ENCODE results near the gene SMIM41.

SMIM41 gene

DNA sequence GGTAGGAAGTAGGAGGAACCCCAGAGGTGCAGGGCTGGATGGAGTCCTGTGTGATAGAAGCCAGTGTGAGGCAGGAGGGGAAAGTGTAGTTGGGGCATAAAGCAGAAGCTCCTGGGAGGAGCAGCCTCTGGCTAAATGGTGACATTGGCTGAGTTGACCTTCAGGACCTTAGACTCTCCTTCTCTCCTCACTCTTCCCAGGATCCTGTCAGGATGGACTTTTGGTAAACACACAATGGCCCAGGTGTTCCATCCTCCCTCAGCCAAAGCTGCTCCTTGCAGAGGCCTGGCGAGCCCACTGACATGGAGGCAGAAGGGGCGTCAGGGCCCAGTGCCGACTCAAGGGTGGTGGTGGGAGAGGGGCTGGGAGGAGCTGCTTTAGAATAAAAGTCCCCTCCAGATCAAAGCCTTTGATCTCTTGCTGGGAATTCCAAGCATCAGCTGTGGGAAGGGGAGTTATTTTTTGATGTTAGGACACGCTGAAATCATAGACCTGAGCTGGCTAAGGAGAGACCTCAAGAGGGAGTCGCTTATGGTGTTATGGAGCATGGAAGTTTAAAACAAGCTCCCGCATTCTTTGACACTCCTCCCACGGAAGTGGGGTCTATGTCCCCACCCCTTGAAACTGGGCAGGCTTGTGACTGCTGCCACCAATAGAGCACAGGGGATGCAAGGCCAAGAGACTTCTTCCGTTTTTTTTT is 44.1 kb downstream of the SMIM41 start:
- DNase-seq, result no peak

- DNase-seq, result no peak
These were observed 46.0 kb downstream of the SMIM41 start for GRCh38 chr12:52125476-52125900.

- no peak for DNase-seq
These were observed 46.6 kb downstream of the SMIM41 start for GRCh38 chr12:52126050-52126604.

GRCh38 chr12:52126605-52127578 is 47.4 kb downstream of the SMIM41 start:
- no peak for DNase-seq

- DNase-seq, result no peak
These were observed 48.4 kb downstream of the SMIM41 start for GRCh38 chr12:52127683-52128450.

DNA sequence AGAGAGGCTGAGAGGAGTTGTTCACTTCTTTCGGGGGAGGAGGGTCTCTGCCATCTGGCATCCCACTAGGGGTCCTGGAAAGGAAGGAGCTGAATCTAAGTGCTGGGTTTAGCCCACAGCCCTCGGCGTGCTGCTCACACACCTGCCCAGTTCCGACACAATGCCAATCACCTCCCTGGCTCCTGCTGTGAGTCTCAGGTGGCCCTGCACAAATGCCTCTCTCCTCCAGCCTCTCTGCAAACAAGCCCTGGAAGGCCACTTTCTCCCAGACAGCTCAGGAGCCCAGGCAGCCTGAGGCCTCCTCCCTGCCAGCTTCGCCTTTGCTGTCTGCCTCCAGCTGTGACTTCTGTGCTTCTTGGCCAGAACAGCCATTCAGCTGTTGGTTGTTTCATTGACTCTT is 51.2 kb downstream of the SMIM41 start:
- no peak for DNase-seq

DNA sequence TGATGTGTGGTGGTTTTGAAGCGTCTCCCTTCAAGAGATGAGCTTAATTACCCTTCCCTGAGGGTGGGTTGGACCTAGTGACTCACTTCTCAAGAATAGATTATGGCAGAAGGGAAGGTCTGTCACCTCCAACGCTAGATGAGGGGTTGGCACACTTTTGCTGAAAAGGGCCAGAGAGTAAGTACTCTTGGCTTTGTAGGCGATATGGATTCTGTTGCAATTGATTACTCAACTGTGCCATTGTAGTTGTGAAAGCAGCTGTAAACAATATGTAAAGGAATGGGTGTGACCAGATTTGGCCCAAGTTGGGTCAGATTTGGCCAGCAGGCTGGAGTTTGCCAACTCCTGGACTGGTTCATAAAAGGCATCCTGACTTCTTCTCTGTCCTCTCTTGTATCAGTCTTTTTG is 53.3 kb downstream of the SMIM41 start:
- peak; percentile 16 for DNase-seq

- no peak for DNase-seq
These were observed 58.2 kb downstream of the SMIM41 start for GRCh38 chr12:52137746-52138145.

- no peak for DNase-seq
These were observed 59.6 kb downstream of the SMIM41 start for GRCh38 chr12:52139147-52139546.

DNA sequence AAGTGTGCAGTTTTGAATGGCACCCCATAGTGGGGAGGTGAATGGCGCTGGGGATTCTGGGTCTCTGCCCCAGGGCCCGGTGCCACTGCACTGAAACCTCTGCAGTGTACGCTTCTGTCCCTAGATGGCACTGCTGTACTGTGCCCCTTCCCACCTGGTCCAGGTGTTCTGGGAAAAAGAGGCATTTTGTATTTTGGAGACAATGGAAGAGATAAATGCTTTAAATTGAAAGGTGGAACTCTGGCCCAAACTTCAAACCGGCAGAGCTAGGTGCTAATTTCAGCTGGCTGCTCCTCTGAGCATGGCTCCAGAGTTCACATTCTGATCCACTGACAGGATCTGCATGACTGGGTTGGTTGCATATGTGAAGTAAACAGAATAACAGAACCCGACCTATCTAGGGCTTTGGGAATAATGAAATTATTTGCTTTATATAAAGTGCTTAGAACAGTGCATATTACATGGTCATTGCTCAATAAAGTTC is 60.1 kb downstream of the SMIM41 start:
- no peak for DNase-seq

DNA sequence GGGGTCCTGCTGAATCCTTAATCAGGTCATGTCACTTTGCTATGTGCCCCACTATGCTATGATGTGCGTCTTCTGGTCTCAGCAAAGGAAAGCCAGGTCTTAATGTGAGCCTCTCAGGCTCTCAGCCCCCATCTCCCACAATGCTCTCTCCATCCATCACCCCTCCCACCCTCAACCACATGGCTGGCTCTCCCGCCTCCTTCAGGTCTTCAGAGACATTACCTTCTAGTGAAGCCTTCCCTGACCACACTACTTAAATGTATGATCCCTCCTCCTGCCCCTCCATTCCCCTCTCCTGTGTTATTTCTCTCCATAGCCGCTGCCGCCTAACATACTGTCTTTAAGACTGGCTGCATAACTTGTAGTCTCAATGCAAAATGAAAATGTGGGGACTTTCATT is 61.8 kb downstream of the SMIM41 start:
- DNase-seq, result no peak

DNA sequence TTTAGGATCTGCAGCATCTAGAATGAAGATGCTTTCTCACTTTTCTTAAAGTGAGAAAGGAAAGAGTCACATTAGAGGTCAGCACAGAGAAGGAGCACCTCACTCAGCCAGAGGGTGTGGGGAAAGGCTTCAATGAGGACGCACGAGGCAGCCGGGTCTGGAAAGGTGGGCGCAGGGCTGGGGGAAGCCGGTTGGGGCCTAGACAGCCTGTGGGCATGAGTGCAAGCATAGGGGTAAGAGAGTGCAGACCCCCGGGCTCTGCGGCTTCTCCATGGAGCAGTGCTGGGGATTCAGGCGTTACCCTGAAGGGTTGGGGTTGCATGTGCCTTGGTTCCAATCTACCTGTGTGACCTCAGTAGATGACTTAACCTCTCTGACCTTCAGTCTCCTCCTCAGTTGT is 62.4 kb downstream of the SMIM41 start:
- no peak for DNase-seq

DNA sequence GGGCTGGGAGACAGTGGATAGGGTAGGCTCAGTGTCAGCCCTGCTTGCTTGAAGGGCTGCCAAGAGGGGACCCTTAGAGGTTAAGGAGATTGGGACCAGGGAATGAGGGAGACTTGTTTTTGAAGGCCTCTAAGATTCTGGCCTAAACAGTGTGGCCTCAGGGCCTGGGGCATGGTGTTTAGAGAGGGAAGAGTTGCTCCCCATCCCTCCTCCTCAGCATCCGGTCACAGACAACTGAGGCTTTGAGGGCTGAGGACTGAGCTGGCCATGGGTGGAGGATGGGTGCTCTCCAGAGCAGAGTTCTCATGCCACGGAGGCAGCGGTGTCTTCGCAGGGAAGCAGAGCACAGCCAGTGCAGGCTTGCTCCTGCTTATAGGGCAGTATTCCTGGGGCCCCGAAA is 62.9 kb downstream of the SMIM41 start:
- no peak for DNase-seq

DNA sequence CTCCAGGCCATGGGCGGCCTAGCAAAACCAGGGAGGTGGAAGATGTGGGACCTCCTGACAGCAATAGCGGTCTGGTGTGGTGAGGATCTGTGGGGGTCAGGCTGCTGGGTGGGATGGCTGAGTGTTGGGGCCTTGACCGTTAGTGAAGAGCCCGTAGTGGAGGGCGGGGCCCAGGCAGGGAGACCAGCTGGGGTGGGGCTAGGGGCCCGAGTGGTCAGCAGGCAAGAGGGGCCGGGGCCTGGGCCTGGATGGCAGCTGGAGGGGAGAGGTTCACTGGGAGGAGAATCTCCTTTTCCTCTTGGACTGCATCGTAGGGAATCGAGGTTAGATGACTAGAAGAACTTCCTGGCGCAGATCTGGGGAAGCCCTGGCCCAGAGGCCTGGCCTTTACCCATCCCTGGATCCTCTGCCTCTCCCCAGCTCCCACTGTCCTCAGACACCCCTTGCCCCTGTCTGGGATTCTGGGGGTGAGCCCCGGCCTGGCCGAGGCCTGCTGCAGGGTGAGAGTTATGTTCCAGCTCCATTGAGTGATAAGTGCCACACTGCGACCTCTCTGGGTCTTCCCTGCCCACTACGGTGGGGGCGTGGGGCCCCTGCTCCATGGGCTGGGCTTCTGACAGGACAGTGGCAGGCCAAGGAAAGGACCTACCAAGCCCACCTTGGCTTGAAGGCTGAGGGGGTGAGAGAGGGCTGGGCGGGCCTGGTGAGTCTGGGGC is 65.2 kb downstream of the SMIM41 start:
- DNase-seq, result no peak

- no peak for DNase-seq
These were observed 66.0 kb downstream of the SMIM41 start for GRCh38 chr12:52145228-52146088.

GRCh38 chr12:52146089-52146821 is 66.8 kb downstream of the SMIM41 start:
- DNase-seq, result no peak

- DNase-seq, result no peak
These were observed 67.4 kb downstream of the SMIM41 start for GRCh38 chr12:52146822-52147366.

DNA sequence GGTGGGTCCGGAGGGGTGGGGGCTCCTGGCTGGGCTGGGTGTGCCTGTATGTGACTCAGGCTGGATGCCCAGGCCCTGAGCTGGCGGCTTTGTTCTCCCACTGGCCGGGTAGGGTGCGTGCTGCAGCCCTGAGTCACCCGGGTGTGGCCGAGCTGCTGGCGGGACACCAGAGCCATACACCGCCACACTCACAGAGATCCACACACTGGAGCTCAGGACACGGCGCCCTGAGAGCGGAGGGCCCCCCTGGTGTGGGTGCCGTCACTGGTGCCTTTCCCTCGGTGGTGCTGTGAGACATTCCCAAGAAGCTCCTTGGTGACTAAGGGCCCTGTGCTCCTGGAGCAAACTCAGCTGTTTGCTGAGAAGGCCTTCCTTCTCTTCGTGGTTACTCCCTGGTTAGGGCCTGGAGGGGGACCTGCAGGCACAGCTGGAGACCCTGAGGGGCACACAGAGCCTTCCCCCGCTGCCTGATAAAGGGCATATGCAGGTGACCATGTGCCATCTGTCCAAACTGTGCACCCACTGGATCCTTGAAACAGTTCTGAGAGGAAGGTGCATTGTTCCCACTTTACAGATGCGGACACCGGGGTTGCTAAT is 68.0 kb downstream of the SMIM41 start:
- DNase-seq, result peak; percentile 78

DNA sequence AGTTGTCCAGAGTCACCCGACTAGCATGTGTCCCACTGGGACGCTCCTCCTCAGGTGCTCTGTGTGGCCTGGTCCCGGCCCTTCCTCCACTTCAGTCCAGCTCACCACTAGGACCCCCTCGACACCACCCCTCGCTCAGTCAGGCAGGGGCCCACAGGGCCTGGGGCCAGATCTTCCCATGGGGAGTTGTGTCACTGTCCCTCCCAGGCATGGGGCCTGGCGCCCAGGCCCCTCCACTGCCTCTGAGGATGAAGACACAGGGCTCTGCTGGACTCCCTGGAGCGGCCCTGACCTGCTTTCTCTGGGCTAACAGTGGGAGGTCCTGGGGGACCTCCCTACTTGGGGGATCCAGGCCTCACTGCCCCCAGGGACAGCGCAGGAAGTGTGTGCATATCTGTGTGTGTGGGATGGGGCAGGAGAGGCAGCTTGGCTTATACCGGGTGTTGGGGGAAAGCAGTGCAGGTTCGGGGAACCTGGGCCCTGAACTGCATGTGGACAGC is 68.5 kb downstream of the SMIM41 start:
- no peak for DNase-seq

All from CD4-positive, alpha-beta T cell treated with Interleukin-15 for 1 hour (primary cell).